DMS53 (cell line): ENCODE measurements around the gene SCUBE3.
A peak's percentile ranks its signal among the peaks of the same experiment; 100 is the strongest.

Source experiments
- DNase-seq: peaks from one replicate; lab custom pipeline; 2025; lab: John Stamatoyannopoulos, UW

SCUBE3 gene

GRCh38 chr6:35213824-35214756 lies at the start of gene SCUBE3:
Gene SCUBE3 (plus strand): TSS chr6:35213956. CDS start chr6:35214419, 463 bp downstream.
- DNase-seq, result peak; percentile 59

- peak; percentile 52 for DNase-seq
These were observed 49.5 kb upstream of the SCUBE3 start for GRCh38 chr6:35164277-35164676.

- no peak for DNase-seq
These were observed 48.9 kb upstream of the SCUBE3 start for GRCh38 chr6:35164868-35165267.

- peak; percentile 88 for DNase-seq
These were observed 48.1 kb upstream of the SCUBE3 start for GRCh38 chr6:35165630-35166071.

- DNase-seq, result peak; percentile 58
These were observed 47.6 kb upstream of the SCUBE3 start for GRCh38 chr6:35166116-35166515.

- DNase-seq, result peak; percentile 76
These were observed 47.2 kb upstream of the SCUBE3 start for GRCh38 chr6:35166520-35166919.

- DNase-seq, result no peak
These were observed 46.3 kb upstream of the SCUBE3 start for GRCh38 chr6:35167505-35167904.

GRCh38 chr6:35168461-35168861 lies 45.3 kb upstream of the SCUBE3 start:
- DNase-seq, result peak; percentile 79

GRCh38 chr6:35170166-35170565 lies 43.6 kb upstream of the SCUBE3 start:
- no peak for DNase-seq

GRCh38 chr6:35170891-35171290 lies 42.9 kb upstream of the SCUBE3 start:
- DNase-seq, result no peak

- DNase-seq, result no peak
These were observed 40.7 kb upstream of the SCUBE3 start for GRCh38 chr6:35173044-35173426.

GRCh38 chr6:35173427-35174087 lies 40.2 kb upstream of the SCUBE3 start:
- no peak for DNase-seq

- DNase-seq, result no peak
These were observed 39.7 kb upstream of the SCUBE3 start for GRCh38 chr6:35174088-35174434.

- DNase-seq, result no peak
These were observed 39.3 kb upstream of the SCUBE3 start for GRCh38 chr6:35174501-35174900.

- no peak for DNase-seq
These were observed 37.3 kb upstream of the SCUBE3 start for GRCh38 chr6:35176301-35177024.

- DNase-seq, result no peak
These were observed 36.6 kb upstream of the SCUBE3 start for GRCh38 chr6:35177157-35177556.

- no peak for DNase-seq
These were observed 36.2 kb upstream of the SCUBE3 start for GRCh38 chr6:35177596-35177995.

GRCh38 chr6:35178012-35178411 lies 35.7 kb upstream of the SCUBE3 start:
- no peak for DNase-seq

GRCh38 chr6:35178932-35179832 lies 34.6 kb upstream of the SCUBE3 start:
- no peak for DNase-seq

GRCh38 chr6:35179901-35180535 lies 33.7 kb upstream of the SCUBE3 start:
- DNase-seq, result no peak

- DNase-seq, result no peak
These were observed 32.3 kb upstream of the SCUBE3 start for GRCh38 chr6:35181308-35181932.
